Brain microvascular endothelial cell (primary cell): ENCODE results near the gene KLLN.
"Not testable (repeated sequence)": the region's sequence is repeated elsewhere in the genome, so short reads cannot be mapped to it uniquely, and the experiment has no call there.

Experiments
- DNase-seq: peaks from one replicate; pipeline ENCODE4 v3.0.0-alpha.2; 2020
- H3K27ac ChIP-seq: fragments of 250-450 bp; sonication (Bioruptor Pico); 2 replicates; pipeline ENCODE4 v1.5.1; 2020; ENCODE audit warnings: mild to moderate bottlenecking, moderate library complexity
- H3K27me3 ChIP-seq: fragments of 250-450 bp; sonication (Bioruptor Pico); replicated peaks from 2 replicates; pipeline ENCODE4 v1.5.1; 2020; ENCODE audit warnings: mild to moderate bottlenecking
- H3K36me3 ChIP-seq: fragments of 250-450 bp; sonication (Bioruptor Pico); replicated peaks from 2 replicates; pipeline ENCODE4 v1.5.1; 2020; ENCODE audit warnings: mild to moderate bottlenecking
- H3K4me3 ChIP-seq: 2 replicates; pipeline ENCODE4 v1.5.1; 2011; ENCODE audit warnings: low read depth, mild to moderate bottlenecking, control low read depth, low read length, moderate library complexity
- in situ Hi-C: cut with HindIII; loops from 2 replicates; pipeline ENCODE4 v1.10.0; 2017; ENCODE audit warnings: low sequenced_read_pairs, low pct_ligation_motif_present
- TF ChIP-seq, protein P1 (sequence below): IDR thresholded peaks from 2 replicates; pipeline ENCODE4 v1.5.1; 2011; ENCODE audit warnings: low read depth, mild to moderate bottlenecking, moderate library complexity, low read length, control low read depth, inconsistent platforms; ENCODE audit errors: missing control alignments

Gene KLLN

DNA sequence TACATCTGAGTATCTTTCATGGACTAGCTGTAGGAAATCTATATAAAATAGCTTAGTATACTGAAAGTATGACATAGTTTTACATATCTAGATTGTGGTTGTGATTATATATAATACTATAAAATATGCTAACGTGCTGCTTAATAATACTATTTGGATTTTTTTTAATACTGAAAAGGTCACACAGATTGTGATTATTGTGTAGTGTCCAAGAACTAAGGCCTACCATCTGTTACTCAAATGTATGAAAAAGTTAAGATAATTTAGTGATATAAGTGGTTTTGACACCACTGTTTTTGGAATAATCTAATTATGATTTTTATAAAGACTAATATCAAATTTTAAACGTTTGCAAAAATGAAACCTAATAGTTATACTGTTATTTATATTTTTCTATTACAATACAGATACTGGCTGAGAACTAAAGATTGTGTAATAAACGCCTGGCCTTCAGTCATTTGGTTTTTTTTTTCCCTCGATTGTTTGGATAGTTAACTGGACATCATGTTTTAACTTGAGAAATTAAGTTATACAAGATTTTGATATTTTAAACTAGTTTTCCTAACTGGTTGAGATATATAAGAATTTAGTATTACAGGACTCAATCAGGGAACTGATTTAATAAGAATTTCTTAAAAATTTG is 12.7 kb upstream of the KLLN start:
- no peaks in the 10 kb centered on the region for H3K27me3 ChIP-seq
- no peak overlapping the region for H3K27ac ChIP-seq
- in situ Hi-C loops = no loop called here
- H3K4me3 ChIP-seq = no peak overlapping the region
- DNase-seq = no peak
- TF ChIP-seq, protein P1, sequence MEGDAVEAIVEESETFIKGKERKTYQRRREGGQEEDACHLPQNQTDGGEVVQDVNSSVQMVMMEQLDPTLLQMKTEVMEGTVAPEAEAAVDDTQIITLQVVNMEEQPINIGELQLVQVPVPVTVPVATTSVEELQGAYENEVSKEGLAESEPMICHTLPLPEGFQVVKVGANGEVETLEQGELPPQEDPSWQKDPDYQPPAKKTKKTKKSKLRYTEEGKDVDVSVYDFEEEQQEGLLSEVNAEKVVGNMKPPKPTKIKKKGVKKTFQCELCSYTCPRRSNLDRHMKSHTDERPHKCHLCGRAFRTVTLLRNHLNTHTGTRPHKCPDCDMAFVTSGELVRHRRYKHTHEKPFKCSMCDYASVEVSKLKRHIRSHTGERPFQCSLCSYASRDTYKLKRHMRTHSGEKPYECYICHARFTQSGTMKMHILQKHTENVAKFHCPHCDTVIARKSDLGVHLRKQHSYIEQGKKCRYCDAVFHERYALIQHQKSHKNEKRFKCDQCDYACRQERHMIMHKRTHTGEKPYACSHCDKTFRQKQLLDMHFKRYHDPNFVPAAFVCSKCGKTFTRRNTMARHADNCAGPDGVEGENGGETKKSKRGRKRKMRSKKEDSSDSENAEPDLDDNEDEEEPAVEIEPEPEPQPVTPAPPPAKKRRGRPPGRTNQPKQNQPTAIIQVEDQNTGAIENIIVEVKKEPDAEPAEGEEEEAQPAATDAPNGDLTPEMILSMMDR = no peak
- no peaks in the 10 kb centered on the region for H3K36me3 ChIP-seq

DNA sequence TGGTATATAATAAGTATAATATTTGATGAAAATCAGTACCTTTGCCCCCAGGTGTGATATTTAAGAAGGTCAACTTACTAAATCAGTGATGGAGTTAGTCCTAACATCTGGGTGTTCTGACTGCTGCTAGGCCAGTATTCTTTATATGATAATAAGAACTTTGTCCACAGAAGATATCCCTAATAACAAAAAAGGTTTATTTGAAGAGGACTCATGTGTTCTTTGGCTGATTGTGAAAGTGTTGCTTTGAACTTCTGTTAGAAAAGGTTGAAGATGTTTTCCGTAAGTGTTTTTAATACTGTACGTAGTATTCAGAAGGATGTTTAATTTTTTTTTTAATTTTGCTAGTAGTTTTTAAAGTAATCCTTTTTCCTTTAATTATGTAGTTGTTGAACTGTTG is 10.3 kb upstream of the KLLN start:
- in situ Hi-C loops = loop anchor here (25.0 kb wide), 2 partner anchors 514 to 689 kb away; no protein-coding TSS in a partner anchor
- Histone ChIP-seq H3K4me3 (no peak overlapping the region), H3K27ac (no peak overlapping the region), H3K36me3 (no peaks in the 10 kb centered on the region), H3K27me3 (no peaks in the 10 kb centered on the region)
- TF ChIP-seq, protein P1 = no peak
- no peak for DNase-seq

DNA sequence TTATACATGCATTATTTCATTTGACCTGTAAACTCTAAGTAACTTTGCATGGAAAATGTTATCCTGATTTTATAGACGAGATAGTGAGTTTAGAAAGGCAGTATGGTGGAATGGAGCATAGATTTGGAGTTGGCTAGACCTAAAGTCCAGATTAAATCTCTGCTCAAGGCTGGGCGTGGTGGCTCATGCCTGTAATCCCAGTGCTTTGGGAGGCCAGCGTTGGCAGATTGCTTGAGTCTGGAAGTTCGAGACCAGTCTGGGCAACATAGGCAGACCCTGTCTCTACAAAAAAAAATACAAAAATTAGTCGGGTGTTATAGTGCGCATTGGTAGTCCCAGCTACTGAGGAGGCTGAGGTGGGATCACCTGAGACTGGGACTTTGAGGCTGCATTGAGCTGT is 9.5 kb upstream of the KLLN start:
- no peaks in the 10 kb centered on the region for H3K27me3 ChIP-seq
- no peak overlapping the region for H3K27ac ChIP-seq
- no peak for DNase-seq
- TF ChIP-seq, protein P1 = no peak
- no peaks in the 10 kb centered on the region for H3K36me3 ChIP-seq
- in situ Hi-C loops = loop anchor here (25.0 kb wide), 2 partner anchors 514 to 689 kb away; no protein-coding TSS in a partner anchor
- no peak overlapping the region for H3K4me3 ChIP-seq

DNA sequence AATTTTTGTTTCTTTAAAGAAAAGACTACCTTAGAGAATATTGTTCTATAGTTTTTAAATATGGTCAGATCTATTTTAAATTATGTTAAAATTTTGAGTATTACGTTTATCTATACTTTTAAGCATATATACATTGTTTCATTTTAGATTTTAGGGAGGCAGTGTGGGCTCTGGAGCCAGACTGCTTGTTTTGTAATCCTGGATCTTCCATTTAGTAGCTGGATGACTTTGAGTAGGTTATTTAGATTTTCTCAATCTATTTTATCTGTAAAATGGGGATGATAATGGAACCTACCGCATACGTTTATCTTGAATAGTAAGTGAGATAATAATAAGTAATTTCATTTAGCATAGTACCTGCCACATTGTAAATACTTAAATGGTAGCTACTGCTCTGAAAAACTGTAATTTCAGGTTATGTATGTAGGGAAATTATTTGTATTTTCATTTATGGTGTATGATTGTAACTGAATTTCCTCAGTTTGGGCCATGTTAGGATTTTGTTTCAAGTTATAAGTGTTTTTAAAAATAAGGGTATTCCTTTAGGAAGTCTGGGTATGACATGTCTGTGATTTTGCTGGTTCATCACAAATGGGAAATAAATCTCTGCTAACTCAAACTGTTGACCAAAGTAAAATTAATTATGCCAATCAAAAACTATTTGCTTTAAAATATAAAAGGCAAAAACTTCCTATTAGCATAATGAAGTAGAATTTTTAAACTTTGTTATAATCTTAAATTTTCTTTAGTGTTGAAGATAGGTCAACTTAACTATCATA is 6.6 kb upstream of the KLLN start:
- no peaks in the 10 kb centered on the region for H3K27me3 ChIP-seq
- H3K36me3 ChIP-seq = no peaks in the 10 kb centered on the region
- no peak overlapping the region for H3K27ac ChIP-seq
- in situ Hi-C loops = loop anchor here (25.0 kb wide), 2 partner anchors 517 to 692 kb away; no protein-coding TSS in a partner anchor
- no peak for DNase-seq
- TF ChIP-seq, protein P1 = no peak
- no peak overlapping the region for H3K4me3 ChIP-seq

DNA sequence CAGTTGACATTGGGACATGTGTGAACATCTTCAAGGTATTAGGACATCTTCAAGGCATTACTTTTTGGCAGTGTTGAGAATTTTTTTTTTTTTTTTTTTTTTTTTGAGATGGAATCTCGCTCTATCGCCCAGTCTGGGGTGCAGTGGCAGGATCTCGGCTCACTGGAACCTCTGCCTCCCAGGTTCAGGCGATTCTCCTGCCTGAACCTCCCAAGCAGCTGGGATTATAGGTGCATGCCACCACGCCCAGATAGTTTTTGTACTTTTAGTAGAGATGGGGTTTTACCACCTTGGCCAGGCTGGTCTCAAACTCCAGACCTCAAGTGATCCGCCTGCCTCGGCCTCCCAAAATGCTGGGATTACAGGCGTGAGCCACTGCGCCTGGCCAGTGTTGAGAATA is 5.8 kb upstream of the KLLN start:
- peak overlapping the region; percentile 6 for H3K4me3 ChIP-seq
- H3K27ac ChIP-seq, H3K27me3 ChIP-seq, H3K36me3 ChIP-seq, DNase-seq: not testable (repeated sequence)
- in situ Hi-C loops = loop anchor here (25.0 kb wide), 2 partner anchors 518 to 693 kb away; no protein-coding TSS in a partner anchor

DNA sequence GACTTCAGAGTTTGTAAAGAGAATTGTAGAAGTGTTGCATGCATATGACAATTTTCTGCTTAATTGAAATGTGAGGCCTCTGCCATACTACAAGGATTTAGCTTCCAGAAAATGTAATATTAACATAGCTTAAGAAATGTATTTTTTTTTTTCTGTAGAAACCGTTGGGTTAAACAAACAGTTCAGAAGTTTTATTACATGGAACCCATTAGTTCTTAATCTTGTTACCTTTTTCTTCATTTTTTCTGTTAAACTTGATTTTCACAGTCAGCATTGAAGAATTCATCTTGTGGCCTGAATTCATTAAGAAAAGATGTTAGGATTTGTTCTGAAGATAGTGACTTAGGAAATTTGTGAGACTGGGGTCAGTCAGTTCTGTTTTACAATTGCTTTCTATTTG is 4.9 kb upstream of the KLLN start:
- no peaks in the 10 kb centered on the region for H3K27me3 ChIP-seq
- DNase-seq = no peak
- TF ChIP-seq, protein P1 = no peak
- H3K4me3 ChIP-seq = peak overlapping the region; percentile 71
- H3K27ac ChIP-seq = no peak overlapping the region
- in situ Hi-C loops = loop anchor here (25.0 kb wide), 2 partner anchors 519 to 694 kb away; no protein-coding TSS in a partner anchor
- H3K36me3 ChIP-seq = peaks cover 2% of the 10 kb centered on the region
